ENCODE measurements around the gene WNT5A.

- TF ChIP-seq CTCF (IDR thresholded peaks at IDR 0.05) (no peak), POLR2A (IDR thresholded peaks at IDR 0.05) (no peak)
Measured at GRCh38 chr3:55521064-55521737, 34.1 kb upstream of the WNT5A start.

Measured in lower leg skin (tissue), 3 donors.